ENCODE data around the gene HS6ST2. TPM values are rescaled to one million over a fixed set of nuclear protein-coding genes. Genes with fewer than 3 reads are reported as not detected.

Gene HS6ST2
- total RNA-seq, 1 donor from 2014 or later: 1.1 TPM

GRCh38 chrX:132623300-132623699 is 335.1 kb downstream of the HS6ST2 start:
- no peaks in the 10 kb centered on the region for H3K9me3 Mint-ChIP-seq (ENCODE audit: unreplicated experiment)
- H3K4me1 Mint-ChIP-seq (ENCODE audit: unreplicated experiment): peaks cover 6% of the 10 kb centered on the region
- no peak overlapping the region for H3K4me3 Mint-ChIP-seq (ENCODE audit: unreplicated experiment)
- no peak for TF ChIP-seq CTCF (IDR thresholded peaks at IDR 0.05; ENCODE audit: unreplicated experiment)
- H3K27me3 Mint-ChIP-seq (ENCODE audit: unreplicated experiment): no peaks in the 10 kb centered on the region
- DNase-seq (ENCODE audit: low spot score): no peak
- H3K27ac Mint-ChIP-seq (ENCODE audit: unreplicated experiment): no peak overlapping the region
- H3K36me3 Mint-ChIP-seq (ENCODE audit: low read depth, unreplicated experiment): no peaks in the 10 kb centered on the region

- H3K9me3 Mint-ChIP-seq (ENCODE audit: unreplicated experiment): no peaks in the 10 kb centered on the region
- DNase-seq (ENCODE audit: low spot score): no peak
- no peak for TF ChIP-seq CTCF (IDR thresholded peaks at IDR 0.05; ENCODE audit: unreplicated experiment)
- no peaks in the 10 kb centered on the region for H3K36me3 Mint-ChIP-seq (ENCODE audit: low read depth, unreplicated experiment)
- H3K27me3 Mint-ChIP-seq (ENCODE audit: unreplicated experiment): no peaks in the 10 kb centered on the region
- peaks cover 6% of the 10 kb centered on the region for H3K4me1 Mint-ChIP-seq (ENCODE audit: unreplicated experiment)
- no peak overlapping the region for H3K27ac Mint-ChIP-seq (ENCODE audit: unreplicated experiment)
- H3K4me3 Mint-ChIP-seq (ENCODE audit: unreplicated experiment): no peak overlapping the region
These were observed 336.3 kb downstream of the HS6ST2 start for GRCh38 chrX:132622130-132622529.

DNA sequence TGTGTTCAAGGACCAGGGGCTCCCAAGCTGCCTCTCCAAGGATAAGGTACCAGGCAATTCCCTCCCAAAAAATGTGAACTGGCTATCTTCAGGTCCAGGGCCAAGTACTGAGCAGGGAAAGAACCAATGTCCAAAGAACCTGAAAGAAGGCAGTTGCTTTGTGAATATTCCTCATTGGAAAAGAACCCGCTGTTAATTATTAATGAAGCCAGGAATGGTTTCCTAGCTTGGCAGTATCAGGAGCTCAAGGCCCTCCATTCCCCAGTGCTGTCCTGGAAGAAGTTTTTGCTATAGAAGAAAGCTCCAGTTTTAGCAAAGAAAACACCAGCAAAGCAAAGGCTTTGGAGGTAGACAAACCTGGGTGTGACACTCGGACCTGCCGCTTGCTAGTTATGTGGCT is 339.6 kb downstream of the HS6ST2 start:
- Mint-ChIP-seq H3K36me3 (ENCODE audit: low read depth, unreplicated experiment) (no peaks in the 10 kb centered on the region), H3K9me3 (ENCODE audit: unreplicated experiment) (no peaks in the 10 kb centered on the region), H3K27ac (ENCODE audit: unreplicated experiment) (no peak overlapping the region), H3K4me1 (ENCODE audit: unreplicated experiment) (peaks cover 6% of the 10 kb centered on the region), H3K4me3 (ENCODE audit: unreplicated experiment) (no peak overlapping the region), H3K27me3 (ENCODE audit: unreplicated experiment) (peaks cover 4% of the 10 kb centered on the region)
- TF ChIP-seq CTCF (IDR thresholded peaks at IDR 0.05; ENCODE audit: unreplicated experiment): no peak
- DNase-seq (ENCODE audit: low spot score): no peak

GRCh38 chrX:132615391-132616131 is 342.9 kb downstream of the HS6ST2 start:
- Mint-ChIP-seq H3K9me3 (ENCODE audit: unreplicated experiment) (no peaks in the 10 kb centered on the region), H3K36me3 (ENCODE audit: low read depth, unreplicated experiment) (no peaks in the 10 kb centered on the region), H3K4me3 (ENCODE audit: unreplicated experiment) (no peak overlapping the region), H3K27me3 (ENCODE audit: unreplicated experiment) (peaks cover 5% of the 10 kb centered on the region), H3K27ac (ENCODE audit: unreplicated experiment) (no peak overlapping the region), H3K4me1 (ENCODE audit: unreplicated experiment) (peaks cover 6% of the 10 kb centered on the region)
- peak; percentile 51 for TF ChIP-seq CTCF (IDR thresholded peaks at IDR 0.05; ENCODE audit: unreplicated experiment)
- peak; percentile 52 for DNase-seq (ENCODE audit: low spot score)

GRCh38 chrX:132614297-132614696 is 344.1 kb downstream of the HS6ST2 start:
- Mint-ChIP-seq H3K27me3 (ENCODE audit: unreplicated experiment) (peaks cover 5% of the 10 kb centered on the region), H3K36me3 (ENCODE audit: low read depth, unreplicated experiment) (no peaks in the 10 kb centered on the region), H3K4me1 (ENCODE audit: unreplicated experiment) (no peaks in the 10 kb centered on the region), H3K27ac (ENCODE audit: unreplicated experiment) (no peak overlapping the region), H3K4me3 (ENCODE audit: unreplicated experiment) (no peak overlapping the region), H3K9me3 (ENCODE audit: unreplicated experiment) (no peaks in the 10 kb centered on the region)
- DNase-seq (ENCODE audit: low spot score): no peak
- TF ChIP-seq CTCF (IDR thresholded peaks at IDR 0.05; ENCODE audit: unreplicated experiment): no peak

Data from endothelial cell (in vitro differentiated cells).